ENCODE data around the gene NKD1.

The NKD1 gene

DNA sequence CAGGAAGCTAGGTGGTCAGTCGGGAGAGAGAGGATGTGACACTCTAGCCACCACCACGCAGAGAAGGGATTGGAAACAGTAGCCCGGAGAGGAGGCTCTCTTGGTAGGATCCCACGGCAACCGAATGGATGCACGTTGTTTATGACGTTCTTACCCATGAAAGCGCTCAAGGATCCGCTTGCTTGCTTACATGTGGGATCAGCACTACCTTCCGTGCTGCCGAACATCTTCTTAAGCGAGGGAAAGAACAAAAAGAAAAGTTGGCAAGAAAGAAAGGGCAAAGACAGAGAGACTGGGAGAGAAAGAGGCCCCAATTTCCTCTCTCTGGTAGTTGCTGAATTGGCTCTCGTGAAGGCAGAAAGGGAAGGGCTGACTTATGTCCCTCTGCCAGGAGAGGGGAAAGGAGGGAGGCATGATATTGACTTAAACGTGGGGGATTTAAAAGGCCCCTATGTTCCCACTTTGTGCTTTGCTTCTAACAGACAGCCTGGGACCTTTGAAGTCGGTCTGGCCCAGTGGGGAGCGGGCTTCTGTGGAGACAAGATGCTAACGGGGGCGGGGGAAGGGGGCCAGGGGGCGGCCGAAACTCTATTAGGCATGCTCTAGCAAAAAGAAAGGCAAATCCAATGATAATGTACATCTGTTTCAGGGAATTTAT is 97.5 kb downstream of the NKD1 start:
- no peak for DNase-seq (ENCODE audit: low read depth in 2 of 2)

GRCh38 chr16:50646345-50646744 is 98.1 kb downstream of the NKD1 start:
- DNase-seq (ENCODE audit: low read depth in 2 of 2) = no peak

DNA sequence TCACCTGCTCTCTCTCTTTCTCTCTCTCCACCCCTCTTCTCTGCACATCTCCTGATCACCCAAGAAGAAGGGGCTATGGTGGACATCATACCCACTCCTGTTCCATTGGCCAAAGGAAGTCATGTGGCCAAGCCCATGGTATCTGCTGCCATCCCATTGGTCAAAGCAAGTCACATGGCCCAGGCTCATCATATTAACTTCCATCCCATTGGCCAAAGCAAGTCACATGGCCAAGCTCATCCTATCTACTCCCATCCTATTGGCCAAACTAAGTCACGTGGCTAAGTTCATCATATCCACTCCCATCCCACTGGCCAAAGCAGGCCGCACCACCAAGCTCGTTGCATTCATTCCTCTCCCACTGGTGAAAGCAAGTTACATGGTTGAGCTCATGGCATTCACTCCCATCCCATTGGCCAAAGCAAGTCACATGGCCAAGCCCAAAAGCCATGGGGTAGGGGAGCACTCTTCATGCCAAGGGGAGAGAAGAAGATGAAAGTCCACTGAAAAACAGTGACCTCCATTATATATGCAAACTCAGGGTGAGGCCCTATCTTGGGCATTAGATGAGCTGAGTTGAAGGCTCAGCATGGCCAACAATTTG is 103.7 kb downstream of the NKD1 start:
- no peak for DNase-seq (ENCODE audit: low read depth in 2 of 2)

GRCh38 chr16:50652836-50653425 is 104.7 kb downstream of the NKD1 start:
- DNase-seq (ENCODE audit: low read depth in 2 of 2) = no peak

GRCh38 chr16:50653633-50654519 is 105.7 kb downstream of the NKD1 start:
- DNase-seq (ENCODE audit: low read depth in 2 of 2) = no peak

- DNase-seq (ENCODE audit: low read depth in 2 of 2) = no peak
Observed at GRCh38 chr16:50655558-50656055, 107.4 kb downstream of the NKD1 start.

DNA sequence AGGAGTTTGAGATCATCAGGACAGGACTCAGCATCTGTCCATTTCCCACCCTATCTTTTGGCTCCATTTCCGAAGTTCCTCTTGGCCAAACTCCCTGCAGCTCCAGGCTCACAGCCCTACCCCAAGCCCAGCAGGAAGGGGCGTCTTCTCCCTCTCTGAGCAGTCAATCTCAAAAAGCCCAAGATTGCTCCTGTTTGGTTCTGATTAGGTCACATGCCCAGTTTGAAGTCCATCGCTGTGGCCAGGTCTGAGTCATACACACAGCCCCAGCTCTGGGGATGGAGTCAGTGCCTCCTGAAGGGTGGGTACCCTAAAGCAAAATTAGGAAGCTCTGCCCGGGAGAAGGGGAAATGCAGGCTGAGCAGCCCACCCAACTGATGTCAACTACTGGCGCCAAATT is 109.0 kb downstream of the NKD1 start:
- no peak for DNase-seq (ENCODE audit: low read depth in 2 of 2)

DNA sequence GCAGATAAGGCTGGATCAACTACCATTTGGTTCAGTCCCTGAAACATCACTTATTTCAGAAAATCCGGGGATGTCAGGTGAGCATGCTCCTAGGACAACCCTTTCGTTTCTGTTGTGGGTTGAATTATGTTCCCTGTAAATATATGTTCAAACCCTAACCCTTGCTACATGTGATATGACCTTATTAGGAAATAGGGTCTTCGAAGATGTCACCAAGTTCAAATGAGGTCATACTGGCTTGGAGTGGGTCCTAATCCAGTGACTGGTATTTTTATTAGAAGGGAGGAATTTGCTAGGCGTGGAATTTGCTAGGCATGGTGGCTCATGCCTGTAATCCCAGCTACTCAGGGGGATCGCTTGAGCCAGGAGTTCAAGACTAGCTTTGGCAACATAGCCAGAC is 111.6 kb downstream of the NKD1 start:
- no peak for DNase-seq (ENCODE audit: low read depth in 2 of 2)

GRCh38 chr16:50662306-50662940 is 114.2 kb downstream of the NKD1 start:
- no peak for DNase-seq (ENCODE audit: low read depth in 2 of 2)

DNA sequence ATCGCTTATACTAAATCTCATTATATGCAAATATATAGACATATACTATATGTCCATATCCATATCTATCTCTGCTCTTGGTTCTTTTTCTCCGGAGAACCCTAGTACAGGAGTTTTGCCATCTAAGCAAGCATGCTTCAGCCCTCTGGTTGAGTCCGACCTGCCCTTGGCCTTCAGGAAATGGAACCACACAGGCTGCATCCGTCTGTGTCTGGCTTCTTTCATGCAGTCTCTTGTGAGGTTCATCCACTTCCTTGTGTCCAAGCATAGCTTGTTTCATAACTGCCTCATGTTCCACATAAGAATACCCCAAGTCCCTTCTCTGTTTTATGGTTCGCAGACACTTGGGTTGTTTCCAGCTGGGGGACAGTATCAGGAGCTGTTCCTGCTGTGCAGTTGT is 116.1 kb downstream of the NKD1 start:
- DNase-seq (ENCODE audit: low read depth in 2 of 2) = no peak

- peak; percentile 69 to 91 for DNase-seq (ENCODE audit: low read depth in 2 of 2)
Observed at GRCh38 chr16:50665128-50665878, 117.1 kb downstream of the NKD1 start.

- DNase-seq (ENCODE audit: low read depth in 2 of 2) = peak; percentile 20 to 31
Observed at GRCh38 chr16:50666658-50667496, 118.7 kb downstream of the NKD1 start.

GRCh38 chr16:50667497-50668367 is 119.5 kb downstream of the NKD1 start:
- no peak for DNase-seq (ENCODE audit: low read depth in 2 of 2)

GRCh38 chr16:50668368-50669008 is 120.3 kb downstream of the NKD1 start:
- DNase-seq (ENCODE audit: low read depth in 2 of 2) = no peak

GRCh38 chr16:50669741-50670140 is 121.5 kb downstream of the NKD1 start:
- DNase-seq (ENCODE audit: low read depth in 2 of 2) = no peak

GRCh38 chr16:50670476-50670875 is 122.3 kb downstream of the NKD1 start:
- no peak for DNase-seq (ENCODE audit: low read depth in 2 of 2)

GRCh38 chr16:50671644-50672260 is 123.6 kb downstream of the NKD1 start:
- DNase-seq (ENCODE audit: low read depth in 2 of 2) = peak in 1 of 2 donors; percentile 48
